Measurements from ENCODE around the gene DMAC1. TPM values are rescaled to one million over a fixed set of nuclear protein-coding genes. Genes with fewer than 3 reads are reported as not detected.

The DMAC1 gene
- total and polyA plus RNA-seq, 4 donors: 12.3 to 32.3 (median 20.3) TPM

- no peaks in the 10 kb centered on the region for H3K36me3 ChIP-seq (ENCODE audit: control insufficient read depth in 1 of 2, insufficient read depth in 2 of 2, low read length in 1 of 2)
- H3K27ac ChIP-seq (ENCODE audit: low read depth in 1 of 2, low read length in 2 of 2): no peak overlapping the region
- no peaks in the 10 kb centered on the region for H3K27me3 ChIP-seq (ENCODE audit: control insufficient read depth in 1 of 2, insufficient read depth in 2 of 2, low read length in 1 of 2)
- no peaks in the 10 kb centered on the region for H3K4me1 ChIP-seq (ENCODE audit: control insufficient read depth in 1 of 2, insufficient read depth in 2 of 2, low read length in 2 of 2)
- intact Hi-C loops (cut with DNase I): no loop called here
- WGBS, 2 donors: 88 to 92% methylated on average over 5 of the region's 5 CpGs
- ATAC-seq (ENCODE audit: low FRiP score) (no peak), DNase-seq (no peak)
- no peak overlapping the region for H3K4me3 ChIP-seq (ENCODE audit: low read length in 2 of 2)
- H3K9me3 ChIP-seq (ENCODE audit: control insufficient read depth, low read length): no peaks in the 10 kb centered on the region
These were observed 24.1 kb upstream of the DMAC1 start for GRCh38 chr9:7823651-7824050.

GRCh38 chr9:7819984-7820383 lies 20.4 kb upstream of the DMAC1 start:
- H3K9me3 ChIP-seq (ENCODE audit: control insufficient read depth, low read length): no peaks in the 10 kb centered on the region
- H3K27ac ChIP-seq (ENCODE audit: low read depth in 1 of 2, low read length in 2 of 2): no peak overlapping the region
- no peaks in the 10 kb centered on the region for H3K4me1 ChIP-seq (ENCODE audit: control insufficient read depth in 1 of 2, insufficient read depth in 2 of 2, low read length in 2 of 2)
- ATAC-seq (ENCODE audit: low FRiP score) (no peak), DNase-seq (no peak)
- intact Hi-C loops (cut with DNase I): no loop called here
- H3K4me3 ChIP-seq (ENCODE audit: low read length in 2 of 2): no peak overlapping the region
- WGBS, 2 donors: 0 to 58% methylated on average over 1 of the region's 1 CpG
- no peaks in the 10 kb centered on the region for H3K27me3 ChIP-seq (ENCODE audit: control insufficient read depth in 1 of 2, insufficient read depth in 2 of 2, low read length in 1 of 2)
- H3K36me3 ChIP-seq (ENCODE audit: control insufficient read depth in 1 of 2, insufficient read depth in 2 of 2, low read length in 1 of 2): no peaks in the 10 kb centered on the region

- ATAC-seq (ENCODE audit: low FRiP score) (no peak), DNase-seq (no peak)
- Histone ChIP-seq H3K9me3 (ENCODE audit: control insufficient read depth, low read length) (no peaks in the 10 kb centered on the region), H3K4me3 (ENCODE audit: low read length in 2 of 2) (no peak overlapping the region), H3K27me3 (ENCODE audit: control insufficient read depth in 1 of 2, insufficient read depth in 2 of 2, low read length in 1 of 2) (no peaks in the 10 kb centered on the region), H3K4me1 (ENCODE audit: control insufficient read depth in 1 of 2, insufficient read depth in 2 of 2, low read length in 2 of 2) (no peaks in the 10 kb centered on the region), H3K36me3 (ENCODE audit: control insufficient read depth in 1 of 2, insufficient read depth in 2 of 2, low read length in 1 of 2) (no peaks in the 10 kb centered on the region), H3K27ac (ENCODE audit: low read depth in 1 of 2, low read length in 2 of 2) (no peak overlapping the region)
- intact Hi-C loops (cut with DNase I): no loop called here
- WGBS, 2 donors: 89 to 96% methylated on average over 2 of the region's 2 CpGs
These were observed 16.4 kb upstream of the DMAC1 start for GRCh38 chr9:7816021-7816420.

GRCh38 chr9:7813030-7813429 lies 13.5 kb upstream of the DMAC1 start:
- Histone ChIP-seq H3K4me3 (ENCODE audit: low read length in 2 of 2) (no peak overlapping the region), H3K27ac (ENCODE audit: low read depth in 1 of 2, low read length in 2 of 2) (no peak overlapping the region), H3K27me3 (ENCODE audit: control insufficient read depth in 1 of 2, insufficient read depth in 2 of 2, low read length in 1 of 2) (no peaks in the 10 kb centered on the region), H3K9me3 (ENCODE audit: control insufficient read depth, low read length) (no peaks in the 10 kb centered on the region), H3K36me3 (ENCODE audit: control insufficient read depth in 1 of 2, insufficient read depth in 2 of 2, low read length in 1 of 2) (no peaks in the 10 kb centered on the region), H3K4me1 (ENCODE audit: control insufficient read depth in 1 of 2, insufficient read depth in 2 of 2, low read length in 2 of 2) (no peaks in the 10 kb centered on the region)
- ATAC-seq (ENCODE audit: low FRiP score): no peak
- WGBS, 2 donors: 94 to 96% methylated on average over 2 of the region's 2 CpGs
- no peak for DNase-seq
- intact Hi-C loops (cut with DNase I): no loop called here

- H3K27me3 ChIP-seq (ENCODE audit: control insufficient read depth in 1 of 2, insufficient read depth in 2 of 2, low read length in 1 of 2): no peaks in the 10 kb centered on the region
- DNase-seq (no peak), ATAC-seq (ENCODE audit: low FRiP score) (no peak)
- no peak overlapping the region for H3K4me3 ChIP-seq (ENCODE audit: low read length in 2 of 2)
- no peaks in the 10 kb centered on the region for H3K4me1 ChIP-seq (ENCODE audit: control insufficient read depth in 1 of 2, insufficient read depth in 2 of 2, low read length in 2 of 2)
- no peaks in the 10 kb centered on the region for H3K36me3 ChIP-seq (ENCODE audit: control insufficient read depth in 1 of 2, insufficient read depth in 2 of 2, low read length in 1 of 2)
- H3K9me3 ChIP-seq (ENCODE audit: control insufficient read depth, low read length): no peaks in the 10 kb centered on the region
- no peak overlapping the region for H3K27ac ChIP-seq (ENCODE audit: low read depth in 1 of 2, low read length in 2 of 2)
- intact Hi-C loops (cut with DNase I): no loop called here
- WGBS, 2 donors: 65 to 68% methylated on average over 3 of the region's 3 CpGs
These were observed 12.1 kb upstream of the DMAC1 start for GRCh38 chr9:7811677-7812076.

- Histone ChIP-seq H3K4me3 (ENCODE audit: low read length in 2 of 2) (no peak overlapping the region), H3K4me1 (ENCODE audit: control insufficient read depth in 1 of 2, insufficient read depth in 2 of 2, low read length in 2 of 2) (peaks cover 0 to 1% of the 10 kb centered on the region in 2 donors), H3K9me3 (ENCODE audit: control insufficient read depth, low read length) (no peaks in the 10 kb centered on the region), H3K36me3 (ENCODE audit: control insufficient read depth in 1 of 2, insufficient read depth in 2 of 2, low read length in 1 of 2) (no peaks in the 10 kb centered on the region), H3K27me3 (ENCODE audit: control insufficient read depth in 1 of 2, insufficient read depth in 2 of 2, low read length in 1 of 2) (no peaks in the 10 kb centered on the region), H3K27ac (ENCODE audit: low read depth in 1 of 2, low read length in 2 of 2) (no peak overlapping the region)
- intact Hi-C loops (cut with DNase I): no loop called here
- ATAC-seq (ENCODE audit: low FRiP score) (no peak), DNase-seq (no peak)
These were observed 3.1 kb upstream of the DMAC1 start for GRCh38 chr9:7802666-7803065.

- 25 to 48% methylated on average over 4 to 8 of the region's 8 CpGs for WGBS, 2 donors
- H3K36me3 ChIP-seq (ENCODE audit: control insufficient read depth in 1 of 2, insufficient read depth in 2 of 2, low read length in 1 of 2): peaks cover 0 to 4% of the 10 kb centered on the region in 2 donors
- H3K4me1 ChIP-seq (ENCODE audit: control insufficient read depth in 1 of 2, insufficient read depth in 2 of 2, low read length in 2 of 2): peaks cover 0 to 1% of the 10 kb centered on the region in 2 donors
- peak overlapping the region in 1 of 2 donors; percentile 69 for H3K4me3 ChIP-seq (ENCODE audit: low read length in 2 of 2)
- intact Hi-C loops (cut with DNase I): no loop called here
- no peaks in the 10 kb centered on the region for H3K9me3 ChIP-seq (ENCODE audit: control insufficient read depth, low read length)
- ATAC-seq (ENCODE audit: low FRiP score) (peak; percentile 7), DNase-seq (no peak)
- H3K27ac ChIP-seq (ENCODE audit: low read depth in 1 of 2, low read length in 2 of 2): peak overlapping the region in 1 of 2 donors; percentile 29
- H3K27me3 ChIP-seq (ENCODE audit: control insufficient read depth in 1 of 2, insufficient read depth in 2 of 2, low read length in 1 of 2): no peaks in the 10 kb centered on the region
These were observed 337 bp upstream of the DMAC1 start for GRCh38 chr9:7799944-7800285.

GRCh38 chr9:7794196-7794595 lies 5.4 kb downstream of the DMAC1 start:
- DNase-seq: no peak
- no peaks in the 10 kb centered on the region for H3K27me3 ChIP-seq (ENCODE audit: control insufficient read depth in 1 of 2, insufficient read depth in 2 of 2, low read length in 1 of 2)
- 80 to 86% methylated on average over 3 of the region's 3 CpGs for WGBS, 2 donors
- no peak overlapping the region for H3K27ac ChIP-seq (ENCODE audit: low read depth in 1 of 2, low read length in 2 of 2)
- intact Hi-C loops (cut with DNase I): no loop called here
- H3K4me3 ChIP-seq (ENCODE audit: low read length in 2 of 2): no peak overlapping the region
- ATAC-seq (ENCODE audit: low FRiP score): no peak
- H3K4me1 ChIP-seq (ENCODE audit: control insufficient read depth in 1 of 2, insufficient read depth in 2 of 2, low read length in 2 of 2): no peaks in the 10 kb centered on the region
- H3K36me3 ChIP-seq (ENCODE audit: control insufficient read depth in 1 of 2, insufficient read depth in 2 of 2, low read length in 1 of 2): peaks cover 3 to 4% of the 10 kb centered on the region in 2 donors
- no peaks in the 10 kb centered on the region for H3K9me3 ChIP-seq (ENCODE audit: control insufficient read depth, low read length)

GRCh38 chr9:7791394-7791793 lies 8.2 kb downstream of the DMAC1 start:
- H3K27me3 ChIP-seq (ENCODE audit: control insufficient read depth in 1 of 2, insufficient read depth in 2 of 2, low read length in 1 of 2): no peaks in the 10 kb centered on the region
- no peak for ATAC-seq (ENCODE audit: low FRiP score)
- intact Hi-C loops (cut with DNase I): no loop called here
- DNase-seq: no peak
- 42 to 56% methylated on average over 4 of the region's 4 CpGs for WGBS, 2 donors
- H3K4me1 ChIP-seq (ENCODE audit: control insufficient read depth in 1 of 2, insufficient read depth in 2 of 2, low read length in 2 of 2): no peaks in the 10 kb centered on the region
- no peak overlapping the region for H3K27ac ChIP-seq (ENCODE audit: low read depth in 1 of 2, low read length in 2 of 2)
- peaks cover 2 to 3% of the 10 kb centered on the region in 2 donors for H3K36me3 ChIP-seq (ENCODE audit: control insufficient read depth in 1 of 2, insufficient read depth in 2 of 2, low read length in 1 of 2)
- H3K9me3 ChIP-seq (ENCODE audit: control insufficient read depth, low read length): no peaks in the 10 kb centered on the region
- no peak overlapping the region for H3K4me3 ChIP-seq (ENCODE audit: low read length in 2 of 2)

Measured in aorta (tissue), 5 donors.